Pancreas (tissue), 10 donors: ENCODE measurements around the gene MYO18A. TPM values are rescaled to one million over a fixed set of nuclear protein-coding genes. Genes with fewer than 3 reads are reported as not detected.
A peak's percentile ranks its signal among the peaks of the same experiment; 100 is the strongest.

Source experiments
- ATAC-seq, 4 donors: fragments of 200-7000 bp; cut with Tn5 transposase; one replicate each; pipeline versions ENCODE4 v1.8.0 to v1.9.1; 2020; ENCODE audit warnings: mild to moderate bottlenecking in 4 of 4, moderate library complexity in 4 of 4
- DNase-seq, 6 donors: peaks; one replicate each; pipeline ENCODE4 v3.0.0-alpha.2; 2020
- FAIRE-seq: peaks from 2 replicates; lab custom pipeline; 2012; peaks lifted over from hg19 to GRCh38; lab: Jason Lieb, UNC
- H3K27ac ChIP-seq, 4 donors: fragments of 200-600 bp; sonication (generic); 1 replicate in 3 of 4; 2 replicates in 1 of 4; pipeline versions ENCODE4 v1.5.0 to v1.8.0; 2020
- H3K27me3 ChIP-seq, 4 donors: fragments of 200-600 bp; one replicate each; pipeline ENCODE4 v1.8.0; 2021
- H3K36me3 ChIP-seq, 3 donors: fragments of 200-600 bp; sonication (generic) in 1 of 3; one replicate each; pipeline versions ENCODE4 v1.5.0 to v1.8.0; 2020 to 2021
- H3K4me1 ChIP-seq, 3 donors: fragments of 200-600 bp; one replicate each; pipeline ENCODE4 v1.8.0; 2021
- H3K4me3 ChIP-seq, 4 donors: fragments of 200-600 bp; sonication (generic) in 2 of 4; one replicate each; pipeline versions ENCODE4 v1.5.0 to v1.8.0; 2020 to 2021
- H3K9me3 ChIP-seq, 4 donors: fragments of 200-600 bp; one replicate each; pipeline ENCODE4 v1.8.0; 2021
- WGBS, 2 donors: extraction: QIAGEN DNeasy Blood & Tissue Kit; methylation state at CpG; one replicate each; pipeline ENCODE4 v1.1.7; 2013; 5-methylcytosine and 5-hydroxymethylcytosine counted together
- intact Hi-C, 3 donors: fragments of 100-400 bp; cut with DNase I; formaldehyde crosslinking; loops; one replicate each; pipeline versions ENCODE4 v1.11.1 to v1.14.2; 2022
- polyA plus RNA-seq, 2 donors: library from polyadenylated mRNA; stranded (reverse); fragments of 200-250 nt; gene quantifications; one replicate each; pipeline ENCODE4 v1.2.3, GENCODE V29; 2013
- total RNA-seq, 6 donors: library from RNA; stranded (reverse); fragmentation: NEBNext Ultra II Directional in 4 of 6; extraction: Animal tissue kit (Norgen Biotek cat#: 25700) in 4 of 6; gene quantifications; one replicate each; pipeline versions ENCODE4 v1.2.1 to v1.2.4, GENCODE V29; 2021 to 2023
- TF ChIP-seq, protein P1 (sequence below), 4 donors: fragments of 200-600 bp; sonication (generic) in 3 of 4; IDR thresholded peaks; one replicate each; pipeline versions ENCODE4 v1.5.0 to v1.8.0; 2021; ENCODE audit warnings: antibody characterized with exemption in 4 of 4
- donor health status: healthy with polysubstance abuse.
- donor health status: DM: no; HTN: no; CAD: no; lungs with moderate emphysema.
- donor health status: DM: no; HTN: no; CAD: no.
- donor health status: control.
- donor health status: control.
- donor health status: Bipolar disorder and iron deficiency.
- donor health status: DM: yes; HTN: yes; CAD: no.
- donor health status: DM: no; HTN: no; CAD: no.
- donor health status: DM: no; HTN: no; CAD: no.
- donor health status: DM: yes; HTN: yes; CAD: no.

The MYO18A gene
- total and polyA plus RNA-seq, 8 donors = 21.3 to 85.3 (median 33.5) TPM

DNA sequence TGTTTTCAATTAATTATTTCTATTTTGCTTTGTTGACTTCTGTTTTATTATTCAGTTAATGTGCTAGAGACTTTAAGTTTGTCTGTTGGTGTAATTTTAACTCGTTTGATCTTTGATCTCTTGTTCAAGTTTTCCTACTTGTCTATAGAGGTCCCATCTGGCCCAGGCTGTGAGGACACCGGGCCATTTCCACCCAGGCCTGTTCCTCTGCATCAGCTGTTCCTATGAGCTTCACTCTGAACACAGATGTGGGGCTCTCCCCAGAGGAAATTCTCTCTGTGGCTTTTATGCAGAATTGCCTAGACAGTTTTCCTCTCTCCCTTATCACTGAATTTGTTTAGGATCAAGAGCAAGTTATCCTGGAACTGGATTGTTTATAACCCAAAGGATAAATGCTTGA is 44.7 kb downstream of the MYO18A start:
- H3K27ac ChIP-seq = no peak overlapping the region
- TF ChIP-seq, protein P1, sequence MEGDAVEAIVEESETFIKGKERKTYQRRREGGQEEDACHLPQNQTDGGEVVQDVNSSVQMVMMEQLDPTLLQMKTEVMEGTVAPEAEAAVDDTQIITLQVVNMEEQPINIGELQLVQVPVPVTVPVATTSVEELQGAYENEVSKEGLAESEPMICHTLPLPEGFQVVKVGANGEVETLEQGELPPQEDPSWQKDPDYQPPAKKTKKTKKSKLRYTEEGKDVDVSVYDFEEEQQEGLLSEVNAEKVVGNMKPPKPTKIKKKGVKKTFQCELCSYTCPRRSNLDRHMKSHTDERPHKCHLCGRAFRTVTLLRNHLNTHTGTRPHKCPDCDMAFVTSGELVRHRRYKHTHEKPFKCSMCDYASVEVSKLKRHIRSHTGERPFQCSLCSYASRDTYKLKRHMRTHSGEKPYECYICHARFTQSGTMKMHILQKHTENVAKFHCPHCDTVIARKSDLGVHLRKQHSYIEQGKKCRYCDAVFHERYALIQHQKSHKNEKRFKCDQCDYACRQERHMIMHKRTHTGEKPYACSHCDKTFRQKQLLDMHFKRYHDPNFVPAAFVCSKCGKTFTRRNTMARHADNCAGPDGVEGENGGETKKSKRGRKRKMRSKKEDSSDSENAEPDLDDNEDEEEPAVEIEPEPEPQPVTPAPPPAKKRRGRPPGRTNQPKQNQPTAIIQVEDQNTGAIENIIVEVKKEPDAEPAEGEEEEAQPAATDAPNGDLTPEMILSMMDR (IDR thresholded peaks at IDR 0.05) = no peak
- H3K4me1 ChIP-seq = peaks cover 0 to under 1% (median 0%) of the 10 kb centered on the region in 3 donors
- H3K4me3 ChIP-seq = no peak overlapping the region
- H3K9me3 ChIP-seq = no peaks in the 10 kb centered on the region
- no peak for ATAC-seq
- no peak for DNase-seq
- no peaks in the 10 kb centered on the region for H3K27me3 ChIP-seq
- no peak for FAIRE-seq
- WGBS, 2 donors = 64 to 66% methylated on average over 2 of the region's 2 CpGs
- H3K36me3 ChIP-seq = no peaks in the 10 kb centered on the region
- intact Hi-C loops = no loop called here

DNA sequence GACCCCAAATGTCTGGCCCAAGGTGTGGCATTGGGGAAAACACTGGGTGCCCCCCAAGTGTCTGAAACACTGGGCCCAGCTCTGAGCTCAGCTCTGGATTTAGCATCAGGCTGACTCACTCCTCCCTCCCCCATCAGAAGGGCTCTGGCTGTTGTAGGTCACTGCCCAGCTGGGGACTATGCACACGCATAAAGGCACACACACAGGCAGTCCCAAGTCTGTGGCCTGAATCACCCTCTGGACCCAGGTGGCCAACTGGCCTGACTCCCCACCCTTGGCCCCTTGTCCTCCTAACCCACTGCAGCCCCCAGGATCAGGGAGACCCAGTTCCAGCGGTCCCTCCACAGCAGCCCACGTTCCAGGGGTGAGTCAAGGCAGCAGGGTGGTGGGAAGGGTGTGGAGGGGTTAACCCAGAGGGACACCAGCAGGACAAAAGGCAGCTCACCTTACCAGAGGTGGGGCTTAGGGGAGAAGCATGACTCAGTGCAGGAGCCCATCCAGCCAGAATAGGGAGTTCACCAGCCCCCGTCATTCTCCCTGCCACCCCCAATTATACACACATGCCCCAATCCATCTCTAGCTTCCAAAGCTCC is 47.0 kb downstream of the MYO18A start:
- TF ChIP-seq, protein P1 (IDR thresholded peaks at IDR 0.05) = no peak
- FAIRE-seq = no peak

DNA sequence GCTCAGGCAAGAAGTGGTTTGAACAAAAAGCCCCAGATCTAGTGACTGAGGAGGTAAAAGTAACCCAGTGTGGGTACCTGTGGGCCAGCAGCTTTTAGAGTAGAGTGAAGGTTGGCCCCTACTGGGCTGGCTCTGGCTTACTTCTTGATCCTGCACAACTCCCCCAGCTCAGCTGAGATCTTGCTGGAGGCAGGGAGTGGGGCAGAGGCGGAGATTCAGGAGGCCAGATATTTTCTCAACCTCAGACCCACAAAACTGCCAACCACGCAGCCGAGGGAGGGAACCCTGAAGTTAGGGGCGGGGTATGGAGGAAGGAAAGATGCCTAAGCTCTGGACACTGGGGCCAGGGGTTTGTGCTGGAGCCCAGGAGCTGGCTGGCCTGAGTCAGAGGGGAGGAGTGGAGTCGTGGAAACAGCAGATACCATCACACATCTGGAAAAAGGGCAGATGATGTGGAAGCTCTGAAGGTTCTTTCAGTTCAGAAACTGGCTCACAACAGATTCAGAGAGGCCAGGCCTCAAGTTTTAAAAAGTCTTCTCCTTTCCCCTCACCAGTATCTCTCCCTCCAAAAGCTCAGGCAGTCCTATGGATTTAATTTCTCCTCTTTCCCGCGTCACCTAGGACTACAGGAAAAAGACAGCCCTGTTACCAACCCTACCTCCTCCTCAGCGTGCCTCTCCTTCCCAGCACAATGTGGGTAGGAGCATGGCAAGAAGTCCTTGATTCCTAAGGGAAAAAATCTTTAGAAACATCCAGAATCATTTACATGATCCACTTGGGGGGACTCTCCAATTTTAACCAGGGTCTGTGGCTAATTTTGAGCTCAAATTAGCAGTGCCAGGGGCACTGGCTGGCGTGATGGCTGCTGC is 48.1 kb downstream of the MYO18A start:
- no peaks in the 10 kb centered on the region for H3K9me3 ChIP-seq
- TF ChIP-seq, protein P1 (IDR thresholded peaks at IDR 0.05) = no peak
- WGBS, 2 donors = 82 to 85% methylated on average over 9 of the region's 9 CpGs
- H3K4me1 ChIP-seq = no peaks in the 10 kb centered on the region
- H3K4me3 ChIP-seq = no peak overlapping the region
- H3K27ac ChIP-seq = no peak overlapping the region
- peak in 3 of 4 donors; percentile 27 to 61 (median 32) for ATAC-seq
- H3K27me3 ChIP-seq = no peaks in the 10 kb centered on the region
- no peak for FAIRE-seq
- no peak for DNase-seq
- intact Hi-C loops = no loop called here
- no peaks in the 10 kb centered on the region for H3K36me3 ChIP-seq

More for the DNA sequence above, 47.0 kb downstream of the MYO18A start:
- H3K4me1 ChIP-seq = no peaks in the 10 kb centered on the region
- H3K36me3 ChIP-seq = no peaks in the 10 kb centered on the region
- H3K9me3 ChIP-seq = no peaks in the 10 kb centered on the region
- H3K4me3 ChIP-seq = no peak overlapping the region
- no peaks in the 10 kb centered on the region for H3K27me3 ChIP-seq
- 83 to 90% methylated on average over 4 of the region's 4 CpGs for WGBS, 2 donors
- H3K27ac ChIP-seq = no peak overlapping the region
- ATAC-seq = peak in 3 of 4 donors; percentile 41 to 61 (median 52)
- no peak for DNase-seq
- intact Hi-C loops = no loop called here

DNA sequence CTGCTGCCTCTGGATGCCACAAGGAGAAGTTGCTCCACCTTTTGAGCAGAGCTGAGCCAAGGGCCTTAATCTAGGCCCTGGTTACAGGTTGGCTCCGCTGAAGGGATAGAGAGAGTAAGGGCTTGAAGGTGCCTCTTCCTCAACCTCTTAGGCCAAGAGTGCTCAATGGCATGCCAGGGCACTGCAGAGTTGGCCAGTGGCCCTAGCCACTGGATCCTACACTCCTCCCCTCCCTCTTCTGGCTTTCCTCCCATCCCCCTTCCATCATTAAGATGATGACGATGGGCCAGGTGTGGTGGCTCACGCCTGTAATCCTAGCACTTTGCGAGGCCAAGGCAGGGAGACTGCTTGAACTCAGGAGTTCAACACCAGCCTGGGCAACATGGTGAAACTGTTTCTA is 50.5 kb downstream of the MYO18A start:
- TF ChIP-seq, protein P1 (IDR thresholded peaks at IDR 0.05) = no peak
- intact Hi-C loops = no loop called here
- no peaks in the 10 kb centered on the region for H3K36me3 ChIP-seq
- H3K4me3 ChIP-seq = no peak overlapping the region
- no peak for DNase-seq
- H3K9me3 ChIP-seq = no peaks in the 10 kb centered on the region
- no peaks in the 10 kb centered on the region for H3K27me3 ChIP-seq
- peak in 3 of 4 donors; percentile 5 to 47 (median 30) for ATAC-seq
- no peak overlapping the region for H3K27ac ChIP-seq
- FAIRE-seq = no peak
- H3K4me1 ChIP-seq = peaks cover 0 to 4% (median 0%) of the 10 kb centered on the region in 3 donors
- WGBS, 2 donors = 67 to 76% methylated on average over 4 of the region's 4 CpGs
